Neural cell (in vitro differentiated cells): ENCODE data around the gene PPM1H. TPM values are rescaled to one million over a fixed set of nuclear protein-coding genes. Genes with fewer than 3 reads are reported as not detected.

Source experiments
- H2AFZ ChIP-seq: fragments of 200-600, 300-800 bp; sonication (generic), shearing (Covaris generic); 2 replicates; pipeline ENCODE4 v1.6.0; 2014; ENCODE audit warnings: low read depth, mild to moderate bottlenecking, antibody characterized with exemption, low read length, moderate library complexity
- H3F3A ChIP-seq: fragments of 200-600 bp; shearing (Covaris generic); 2 replicates; pipeline ENCODE4 v1.6.1; 2016; ENCODE audit warnings: mild to moderate bottlenecking, moderate library complexity, mixed read lengths, antibody characterized with exemption, low read length; ENCODE audit not compliant: insufficient read depth, poor library complexity, severe bottlenecking
- H3K27ac ChIP-seq: fragments of 200-600, 300-800 bp; sonication (generic), shearing (Covaris generic); 2 replicates; pipeline ENCODE4 v1.5.1; 2014; ENCODE audit warnings: mild to moderate bottlenecking, low read length, moderate library complexity
- H3K27me3 ChIP-seq: fragments of 300-800, 200-600 bp; sonication (generic), shearing (Covaris generic); 2 replicates; pipeline ENCODE4 v1.6.0; 2014; ENCODE audit warnings: mild to moderate bottlenecking, low read depth, low read length, moderate library complexity; ENCODE audit not compliant: insufficient read depth
- H3K36me3 ChIP-seq: fragments of 300-800, 200-600 bp; sonication (generic), shearing (Covaris generic); 2 replicates; pipeline ENCODE4 v1.5.1; 2014; ENCODE audit warnings: mild to moderate bottlenecking, antibody characterized with exemption, low read length, moderate library complexity; ENCODE audit not compliant: insufficient read depth
- H3K4me2 ChIP-seq: fragments of 300-800, 200-600 bp; sonication (generic), shearing (Covaris generic); 2 replicates; pipeline ENCODE4 v1.6.0; 2014; ENCODE audit warnings: mild to moderate bottlenecking, low read length
- H3K4me3 ChIP-seq: fragments of 300-800, 200-600 bp; sonication (generic), shearing (Covaris generic); 2 replicates; pipeline ENCODE4 v1.5.1; 2014; ENCODE audit warnings: mild to moderate bottlenecking, low read length, moderate library complexity
- H3K79me2 ChIP-seq: fragments of 200-600 bp; shearing (Covaris generic); replicated peaks from 2 replicates; pipeline ENCODE4 v1.6.0; 2014; ENCODE audit warnings: mild to moderate bottlenecking, low read length, moderate library complexity; ENCODE audit not compliant: insufficient read depth
- H3K9ac ChIP-seq: fragments of 300-800, 200-600 bp; sonication (generic), shearing (Covaris generic); 2 replicates; pipeline ENCODE4 v1.6.1; 2016; ENCODE audit warnings: mild to moderate bottlenecking, low read length, mixed read lengths
- H3K9me2 ChIP-seq: fragments of 200-600 bp; shearing (Covaris generic); 2 replicates; pipeline ENCODE4 v1.6.1; 2016; ENCODE audit warnings: mild to moderate bottlenecking, low read length, mixed read lengths; ENCODE audit not compliant: insufficient read depth
- H3K9me3 ChIP-seq: fragments of 200-600, 300-800 bp; sonication (generic), shearing (Covaris generic); 2 replicates; pipeline ENCODE4 v1.6.1; 2016; ENCODE audit warnings: mild to moderate bottlenecking, mixed run types, low read length, moderate library complexity, mixed read lengths
- H4K20me1 ChIP-seq: fragments of 200-600 bp; shearing (Covaris generic); 2 replicates; pipeline ENCODE4 v1.6.1; 2016; ENCODE audit warnings: mild to moderate bottlenecking, mixed run types; ENCODE audit not compliant: insufficient read depth
- EP300 ChIP-seq: fragments of 450-650 bp; conservative IDR thresholded peaks from 2 replicates; pipeline ENCODE4 v1.6.1; 2014; ENCODE audit warnings: antibody characterized with exemption, mild to moderate bottlenecking, moderate library complexity; ENCODE audit not compliant: poor library complexity, severe bottlenecking
- EZH2 ChIP-seq: fragments of 200-600, 300-800 bp; shearing (Covaris generic), sonication (generic); IDR thresholded peaks from 2 replicates; pipeline ENCODE4 v1.6.1; 2014; ENCODE audit warnings: antibody characterized with exemption, low read length, borderline replicate concordance, mild to moderate bottlenecking; ENCODE audit not compliant: insufficient read depth, poor library complexity, severe bottlenecking
- MXI1 ChIP-seq: fragments of 450-650 bp; conservative IDR thresholded peaks from 2 replicates; pipeline ENCODE4 v1.6.1; 2014; ENCODE audit warnings: antibody characterized with exemption, mild to moderate bottlenecking; ENCODE audit not compliant: poor library complexity, severe bottlenecking
- POLR2AphosphoS5 ChIP-seq: IDR thresholded peaks from 2 replicates; pipeline ENCODE4 v1.6.1; 2012
- RAD21 ChIP-seq: fragments of 450-650 bp; conservative IDR thresholded peaks from 2 replicates; pipeline ENCODE4 v1.6.1; 2014; ENCODE audit warnings: antibody characterized with exemption, mild to moderate bottlenecking, moderate library complexity
- SMC3 ChIP-seq: fragments of 450-650 bp; conservative IDR thresholded peaks from 2 replicates; pipeline ENCODE4 v1.6.1; 2014; ENCODE audit warnings: antibody characterized with exemption, mild to moderate bottlenecking, moderate library complexity; ENCODE audit not compliant: poor library complexity
- TAF1 ChIP-seq: IDR thresholded peaks from 2 replicates; pipeline ENCODE4 v1.6.1; 2012; ENCODE audit warnings: low read depth
- polyA plus RNA-seq: library from polyadenylated mRNA; depleted of rRNA; stranded (reverse); fragments of >200 nt; gene quantifications from 2 replicates; pipeline ENCODE4 v1.2.3, GENCODE V29; 2014
- TF ChIP-seq, protein P1 (sequence below): fragments of 450-650 bp; IDR thresholded peaks from 2 replicates; pipeline ENCODE4 v1.5.1; 2014; ENCODE audit warnings: antibody characterized with exemption, mild to moderate bottlenecking, moderate library complexity; ENCODE audit not compliant: poor library complexity, severe bottlenecking
- TF ChIP-seq, protein P2 (sequence below): IDR thresholded peaks from 2 replicates; pipeline ENCODE4 v1.6.1; 2012; ENCODE audit warnings: borderline replicate concordance

PPM1H gene
- polyA plus RNA-seq, 1 donor from 2014 or later: 3.9 TPM

DNA sequence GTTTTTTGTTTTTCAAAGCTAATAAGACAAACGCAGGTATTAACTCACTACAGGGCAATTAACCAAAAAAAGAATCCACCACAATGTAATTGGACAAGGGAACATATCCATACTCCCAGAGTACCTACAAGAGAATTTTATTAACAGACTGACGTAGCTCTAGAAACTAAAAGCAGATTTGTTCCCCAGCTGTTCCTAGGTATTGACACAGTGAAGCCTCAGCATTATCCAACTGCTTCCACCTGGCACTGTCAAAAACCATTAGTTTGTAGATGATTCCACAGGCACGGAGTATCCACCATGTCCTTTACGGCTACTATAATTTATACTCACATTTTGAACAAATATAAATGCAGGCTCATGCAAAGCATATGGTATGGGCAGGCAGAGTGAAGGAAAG lies 22.3 kb downstream of the PPM1H start:
- H3K27ac ChIP-seq: no peak overlapping the region
- no peaks in the 10 kb centered on the region for H3K9me2 ChIP-seq
- no peaks in the 10 kb centered on the region for H3K9me3 ChIP-seq
- no peak overlapping the region for H2AFZ ChIP-seq
- H3K36me3 ChIP-seq: no peaks in the 10 kb centered on the region
- H3K4me2 ChIP-seq: no peak overlapping the region
- no peaks in the 10 kb centered on the region for H4K20me1 ChIP-seq
- no peaks in the 10 kb centered on the region for H3K79me2 ChIP-seq
- H3K9ac ChIP-seq: no peak overlapping the region
- no peak for TF ChIP-seq POLR2AphosphoS5
- TF ChIP-seq RAD21: no peak
- TF ChIP-seq, protein P1, sequence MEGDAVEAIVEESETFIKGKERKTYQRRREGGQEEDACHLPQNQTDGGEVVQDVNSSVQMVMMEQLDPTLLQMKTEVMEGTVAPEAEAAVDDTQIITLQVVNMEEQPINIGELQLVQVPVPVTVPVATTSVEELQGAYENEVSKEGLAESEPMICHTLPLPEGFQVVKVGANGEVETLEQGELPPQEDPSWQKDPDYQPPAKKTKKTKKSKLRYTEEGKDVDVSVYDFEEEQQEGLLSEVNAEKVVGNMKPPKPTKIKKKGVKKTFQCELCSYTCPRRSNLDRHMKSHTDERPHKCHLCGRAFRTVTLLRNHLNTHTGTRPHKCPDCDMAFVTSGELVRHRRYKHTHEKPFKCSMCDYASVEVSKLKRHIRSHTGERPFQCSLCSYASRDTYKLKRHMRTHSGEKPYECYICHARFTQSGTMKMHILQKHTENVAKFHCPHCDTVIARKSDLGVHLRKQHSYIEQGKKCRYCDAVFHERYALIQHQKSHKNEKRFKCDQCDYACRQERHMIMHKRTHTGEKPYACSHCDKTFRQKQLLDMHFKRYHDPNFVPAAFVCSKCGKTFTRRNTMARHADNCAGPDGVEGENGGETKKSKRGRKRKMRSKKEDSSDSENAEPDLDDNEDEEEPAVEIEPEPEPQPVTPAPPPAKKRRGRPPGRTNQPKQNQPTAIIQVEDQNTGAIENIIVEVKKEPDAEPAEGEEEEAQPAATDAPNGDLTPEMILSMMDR: no peak
- TF ChIP-seq MXI1: no peak
- no peak for TF ChIP-seq TAF1
- TF ChIP-seq SMC3: no peak
- TF ChIP-seq, protein P2, sequence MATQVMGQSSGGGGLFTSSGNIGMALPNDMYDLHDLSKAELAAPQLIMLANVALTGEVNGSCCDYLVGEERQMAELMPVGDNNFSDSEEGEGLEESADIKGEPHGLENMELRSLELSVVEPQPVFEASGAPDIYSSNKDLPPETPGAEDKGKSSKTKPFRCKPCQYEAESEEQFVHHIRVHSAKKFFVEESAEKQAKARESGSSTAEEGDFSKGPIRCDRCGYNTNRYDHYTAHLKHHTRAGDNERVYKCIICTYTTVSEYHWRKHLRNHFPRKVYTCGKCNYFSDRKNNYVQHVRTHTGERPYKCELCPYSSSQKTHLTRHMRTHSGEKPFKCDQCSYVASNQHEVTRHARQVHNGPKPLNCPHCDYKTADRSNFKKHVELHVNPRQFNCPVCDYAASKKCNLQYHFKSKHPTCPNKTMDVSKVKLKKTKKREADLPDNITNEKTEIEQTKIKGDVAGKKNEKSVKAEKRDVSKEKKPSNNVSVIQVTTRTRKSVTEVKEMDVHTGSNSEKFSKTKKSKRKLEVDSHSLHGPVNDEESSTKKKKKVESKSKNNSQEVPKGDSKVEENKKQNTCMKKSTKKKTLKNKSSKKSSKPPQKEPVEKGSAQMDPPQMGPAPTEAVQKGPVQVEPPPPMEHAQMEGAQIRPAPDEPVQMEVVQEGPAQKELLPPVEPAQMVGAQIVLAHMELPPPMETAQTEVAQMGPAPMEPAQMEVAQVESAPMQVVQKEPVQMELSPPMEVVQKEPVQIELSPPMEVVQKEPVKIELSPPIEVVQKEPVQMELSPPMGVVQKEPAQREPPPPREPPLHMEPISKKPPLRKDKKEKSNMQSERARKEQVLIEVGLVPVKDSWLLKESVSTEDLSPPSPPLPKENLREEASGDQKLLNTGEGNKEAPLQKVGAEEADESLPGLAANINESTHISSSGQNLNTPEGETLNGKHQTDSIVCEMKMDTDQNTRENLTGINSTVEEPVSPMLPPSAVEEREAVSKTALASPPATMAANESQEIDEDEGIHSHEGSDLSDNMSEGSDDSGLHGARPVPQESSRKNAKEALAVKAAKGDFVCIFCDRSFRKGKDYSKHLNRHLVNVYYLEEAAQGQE: no peak
- TF ChIP-seq EP300: no peak
- no peak for TF ChIP-seq EZH2
- H3F3A ChIP-seq: no peaks in the 10 kb centered on the region
- no peak overlapping the region for H3K4me3 ChIP-seq
- no peaks in the 10 kb centered on the region for H3K27me3 ChIP-seq

DNA sequence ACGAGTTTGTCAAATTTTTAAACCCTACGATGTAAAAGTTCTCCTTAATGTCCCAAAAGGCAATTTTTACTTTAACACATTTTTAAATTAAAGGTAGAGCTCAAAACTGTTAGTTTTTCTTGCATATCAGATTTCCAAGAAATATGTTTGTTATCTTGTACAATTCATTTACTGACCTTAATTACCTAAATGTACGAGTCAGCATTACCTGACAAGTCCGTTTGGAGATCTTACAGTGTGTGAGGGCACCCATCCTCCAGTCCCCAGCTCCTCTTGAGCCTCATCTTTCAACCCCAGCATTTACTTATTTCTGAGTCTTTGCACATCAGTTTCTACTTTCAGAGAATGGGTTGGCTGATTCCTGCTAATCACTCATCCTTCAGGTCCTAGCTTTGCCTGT lies 23.7 kb downstream of the PPM1H start:
- TF ChIP-seq EP300: no peak
- TF ChIP-seq POLR2AphosphoS5: no peak
- TF ChIP-seq RAD21: no peak
- TF ChIP-seq EZH2: no peak
- TF ChIP-seq, protein P1: no peak
- TF ChIP-seq TAF1: no peak
- TF ChIP-seq MXI1: no peak
- TF ChIP-seq, protein P2: no peak
- no peak for TF ChIP-seq SMC3
- no peak overlapping the region for H3K4me3 ChIP-seq
- H3K4me2 ChIP-seq: no peak overlapping the region
- H3K27ac ChIP-seq: no peak overlapping the region
- no peak overlapping the region for H3K9ac ChIP-seq
- H4K20me1 ChIP-seq: no peaks in the 10 kb centered on the region
- no peaks in the 10 kb centered on the region for H3K27me3 ChIP-seq
- no peak overlapping the region for H2AFZ ChIP-seq
- H3F3A ChIP-seq: no peaks in the 10 kb centered on the region
- no peaks in the 10 kb centered on the region for H3K79me2 ChIP-seq
- H3K36me3 ChIP-seq: no peaks in the 10 kb centered on the region
- no peaks in the 10 kb centered on the region for H3K9me2 ChIP-seq
- H3K9me3 ChIP-seq: no peaks in the 10 kb centered on the region
